ENCODE results near the gene TSHZ3. TPM values are rescaled to one million over a fixed set of nuclear protein-coding genes. Genes with fewer than 3 reads are reported as not detected.

Gene TSHZ3
- total and polyA plus RNA-seq, 8 donors, result 0.87 to 14.3 (median 5.9) TPM

GRCh38 chr19:31316201-31316951 lies 32.9 kb downstream of the TSHZ3 start:
- H3K27ac ChIP-seq, result peak overlapping the region in 4 of 5 donors; percentile 41 to 70 (median 64)
- no peaks in the 10 kb centered on the region for H3K9me3 ChIP-seq
- WGBS, 5 donors, result 36 to 51% (median 45%) methylated on average over 12 of the region's 12 CpGs
- TF ChIP-seq POLR2AphosphoS5 (IDR thresholded peaks at IDR 0.05), result peak in 1 of 3 donors; percentile 29
- TF ChIP-seq CTCF (IDR thresholded peaks at IDR 0.05), result no peak
- intact Hi-C loops (cut with DNase I; ENCODE audit: low total_unique reads), result no loop called here
- H3K4me1 ChIP-seq, result peaks cover 12 to 66% (median 39%) of the 10 kb centered on the region in 4 donors
- DNase-seq, result peak in 1 of 2 donors; percentile 35
- peaks cover 0 to 10% (median 0%) of the 10 kb centered on the region in 3 donors for H3K27me3 ChIP-seq
- H3K36me3 ChIP-seq, result no peaks in the 10 kb centered on the region
- no peak overlapping the region for H3K4me3 ChIP-seq

GRCh38 chr19:31315652-31316051 lies 33.6 kb downstream of the TSHZ3 start:
- peaks cover 12 to 66% (median 39%) of the 10 kb centered on the region in 4 donors for H3K4me1 ChIP-seq
- peak overlapping the region in 3 of 5 donors; percentile 41 to 66 (median 63) for H3K27ac ChIP-seq
- WGBS, 5 donors, result 63 to 67% (median 66%) methylated on average over 5 of the region's 5 CpGs
- no peaks in the 10 kb centered on the region for H3K36me3 ChIP-seq
- no peaks in the 10 kb centered on the region for H3K9me3 ChIP-seq
- no peak overlapping the region for H3K4me3 ChIP-seq
- no peak for TF ChIP-seq EP300 (IDR thresholded peaks at IDR 0.05)
- TF ChIP-seq POLR2A (IDR thresholded peaks at IDR 0.05), result no peak
- TF ChIP-seq CTCF (IDR thresholded peaks at IDR 0.05), result no peak
- no peak for TF ChIP-seq POLR2AphosphoS5 (IDR thresholded peaks at IDR 0.05)
- intact Hi-C loops (cut with DNase I; ENCODE audit: low total_unique reads), result no loop called here
- peaks cover 0 to 10% (median 0%) of the 10 kb centered on the region in 3 donors for H3K27me3 ChIP-seq
- DNase-seq, result no peak

GRCh38 chr19:31314849-31315629 lies 34.2 kb downstream of the TSHZ3 start:
- Histone ChIP-seq H3K27ac (peak overlapping the region in 1 of 5 donors; percentile 63), H3K4me1 (peaks cover 12 to 66% (median 39%) of the 10 kb centered on the region in 4 donors), H3K9me3 (no peaks in the 10 kb centered on the region), H3K36me3 (no peaks in the 10 kb centered on the region), H3K27me3 (peaks cover 0 to 10% (median 0%) of the 10 kb centered on the region in 3 donors), H3K4me3 (no peak overlapping the region)
- DNase-seq, result no peak
- intact Hi-C loops (cut with DNase I; ENCODE audit: low total_unique reads), result no loop called here
- TF ChIP-seq CTCF (IDR thresholded peaks at IDR 0.05) (peak in 1 of 7 experiments; percentile 10), EP300 (IDR thresholded peaks at IDR 0.05) (no peak), POLR2AphosphoS5 (IDR thresholded peaks at IDR 0.05) (no peak), POLR2A (IDR thresholded peaks at IDR 0.05) (no peak)
- 69 to 78% (median 73%) methylated on average over 14 of the region's 14 CpGs for WGBS, 5 donors

- Histone ChIP-seq H3K36me3 (no peaks in the 10 kb centered on the region), H3K4me1 (peaks cover 12 to 60% (median 36%) of the 10 kb centered on the region in 4 donors), H3K27ac (no peak overlapping the region), H3K9me3 (no peaks in the 10 kb centered on the region), H3K27me3 (peaks cover 0 to 10% (median 0%) of the 10 kb centered on the region in 3 donors), H3K4me3 (no peak overlapping the region)
- DNase-seq, result no peak
- 80 to 93% (median 88%) methylated on average over 4 to 10 of the region's 10 CpGs for WGBS, 5 donors
- intact Hi-C loops (cut with DNase I; ENCODE audit: low total_unique reads), result no loop called here
- TF ChIP-seq CTCF (IDR thresholded peaks at IDR 0.05), result no peak
- no peak for TF ChIP-seq POLR2A (IDR thresholded peaks at IDR 0.05)
- TF ChIP-seq EP300 (IDR thresholded peaks at IDR 0.05), result no peak
- no peak for TF ChIP-seq POLR2AphosphoS5 (IDR thresholded peaks at IDR 0.05)
These were observed 35.1 kb downstream of the TSHZ3 start for GRCh38 chr19:31314156-31314555.

Data from stomach (tissue), 9 donors.